Measurements from ENCODE around the gene ADCY3. TPM values are rescaled to one million over a fixed set of nuclear protein-coding genes. Genes with fewer than 3 reads are reported as not detected.

ADCY3 gene
- total RNA-seq, 4 donors from 2014 or later = 14.8 to 48.3 (median 34.3) TPM

- WGBS, 2 donors = 80 to 93% methylated on average over 3 of the region's 3 CpGs
- intact Hi-C loops (cut with DNase I) = no loop called here
- Histone ChIP-seq H3K27me3 (no peaks in the 10 kb centered on the region), H3K4me1 (peaks cover 0 to 44% (median 0%) of the 10 kb centered on the region in 3 donors), H3K36me3 (peaks cover 0 to 29% (median 0%) of the 10 kb centered on the region in 3 donors), H3K27ac (no peak overlapping the region), H3K4me3 (no peak overlapping the region), H3K9me3 (no peaks in the 10 kb centered on the region)
- TF ChIP-seq, protein P1, sequence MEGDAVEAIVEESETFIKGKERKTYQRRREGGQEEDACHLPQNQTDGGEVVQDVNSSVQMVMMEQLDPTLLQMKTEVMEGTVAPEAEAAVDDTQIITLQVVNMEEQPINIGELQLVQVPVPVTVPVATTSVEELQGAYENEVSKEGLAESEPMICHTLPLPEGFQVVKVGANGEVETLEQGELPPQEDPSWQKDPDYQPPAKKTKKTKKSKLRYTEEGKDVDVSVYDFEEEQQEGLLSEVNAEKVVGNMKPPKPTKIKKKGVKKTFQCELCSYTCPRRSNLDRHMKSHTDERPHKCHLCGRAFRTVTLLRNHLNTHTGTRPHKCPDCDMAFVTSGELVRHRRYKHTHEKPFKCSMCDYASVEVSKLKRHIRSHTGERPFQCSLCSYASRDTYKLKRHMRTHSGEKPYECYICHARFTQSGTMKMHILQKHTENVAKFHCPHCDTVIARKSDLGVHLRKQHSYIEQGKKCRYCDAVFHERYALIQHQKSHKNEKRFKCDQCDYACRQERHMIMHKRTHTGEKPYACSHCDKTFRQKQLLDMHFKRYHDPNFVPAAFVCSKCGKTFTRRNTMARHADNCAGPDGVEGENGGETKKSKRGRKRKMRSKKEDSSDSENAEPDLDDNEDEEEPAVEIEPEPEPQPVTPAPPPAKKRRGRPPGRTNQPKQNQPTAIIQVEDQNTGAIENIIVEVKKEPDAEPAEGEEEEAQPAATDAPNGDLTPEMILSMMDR (IDR thresholded peaks at IDR 0.05) = no peak
- no peak for TF ChIP-seq POLR2A (IDR thresholded peaks at IDR 0.05)
- no peak for DNase-seq
Observed at GRCh38 chr2:24910245-24910644, 9.8 kb downstream of the ADCY3 start.

DNA sequence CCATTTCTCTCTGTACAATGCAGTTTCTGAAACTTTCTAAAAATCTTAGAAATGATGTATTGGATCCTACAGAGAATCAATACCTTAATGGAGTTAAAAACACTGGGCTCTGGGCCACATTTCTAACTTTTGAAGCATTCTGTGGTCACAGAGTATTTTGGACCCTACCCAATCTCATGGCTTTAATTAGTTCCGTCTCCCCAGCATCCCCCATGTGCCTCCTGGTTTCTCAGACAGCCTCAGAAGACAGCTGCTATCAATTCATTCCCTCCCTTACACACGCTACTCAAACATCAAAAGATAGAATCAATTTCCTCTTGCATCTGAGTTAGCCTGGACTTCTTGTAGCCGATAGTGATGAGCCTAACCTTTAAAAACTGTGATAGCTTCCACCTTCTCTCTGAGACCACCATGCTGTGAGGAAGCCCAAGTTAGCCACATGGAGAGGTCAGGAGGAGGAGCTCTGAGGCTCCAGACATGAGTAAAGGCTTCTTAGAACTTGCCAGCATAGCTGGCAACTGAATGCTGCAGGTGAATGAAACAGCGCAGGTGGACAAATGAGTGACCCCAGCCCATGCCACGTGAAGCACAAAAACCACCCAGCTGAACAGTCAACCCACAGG is 10.4 kb downstream of the ADCY3 start:
- Histone ChIP-seq H3K9me3 (no peaks in the 10 kb centered on the region), H3K27me3 (no peaks in the 10 kb centered on the region), H3K4me3 (no peak overlapping the region), H3K36me3 (peaks cover 0 to 30% (median 0%) of the 10 kb centered on the region in 3 donors), H3K27ac (no peak overlapping the region), H3K4me1 (peaks cover 0 to 39% (median 0%) of the 10 kb centered on the region in 3 donors)
- no peak for TF ChIP-seq POLR2A (IDR thresholded peaks at IDR 0.05)
- TF ChIP-seq, protein P1 (IDR thresholded peaks at IDR 0.05) = no peak
- 76 to 89% methylated on average over 5 of the region's 5 CpGs for WGBS, 2 donors
- intact Hi-C loops (cut with DNase I) = no loop called here
- DNase-seq = no peak

- no peak overlapping the region for H3K4me3 ChIP-seq
- DNase-seq = no peak
- H3K4me1 ChIP-seq = peaks cover 0 to 30% (median 0%) of the 10 kb centered on the region in 3 donors
- TF ChIP-seq POLR2A (IDR thresholded peaks at IDR 0.05) = no peak
- TF ChIP-seq, protein P1 (IDR thresholded peaks at IDR 0.05) = no peak
- no peaks in the 10 kb centered on the region for H3K9me3 ChIP-seq
- peaks cover 0 to 30% (median 0%) of the 10 kb centered on the region in 3 donors for H3K36me3 ChIP-seq
- H3K27me3 ChIP-seq = no peaks in the 10 kb centered on the region
- WGBS, 2 donors = 77 to 79% methylated on average over 8 of the region's 8 CpGs
- H3K27ac ChIP-seq = no peak overlapping the region
- intact Hi-C loops (cut with DNase I) = no loop called here
Observed at GRCh38 chr2:24908461-24908901, 11.6 kb downstream of the ADCY3 start.

DNA sequence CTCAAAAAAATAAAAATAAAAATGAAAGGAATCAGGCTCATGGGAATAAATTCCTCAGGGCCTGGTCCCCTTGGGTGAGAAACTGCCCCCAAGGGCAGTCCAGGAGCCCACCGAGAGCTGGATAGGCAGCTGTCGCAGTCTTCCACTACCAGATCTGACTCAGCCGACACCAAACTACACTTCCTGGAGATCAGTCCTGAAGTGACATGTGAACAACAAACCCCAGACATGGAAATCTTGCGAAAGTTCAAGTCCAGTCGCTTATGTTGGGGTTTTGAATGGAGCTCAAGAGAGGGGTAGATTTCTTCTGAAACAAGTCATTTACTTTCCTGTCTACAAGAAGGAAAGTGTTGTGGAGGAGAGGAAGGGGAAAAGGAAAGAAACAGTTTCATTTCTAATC is 12.9 kb downstream of the ADCY3 start:
- H3K36me3 ChIP-seq = peaks cover 0 to 43% (median 0%) of the 10 kb centered on the region in 3 donors
- no peak overlapping the region for H3K27ac ChIP-seq
- DNase-seq = no peak
- no peaks in the 10 kb centered on the region for H3K27me3 ChIP-seq
- no peak for TF ChIP-seq POLR2A (IDR thresholded peaks at IDR 0.05)
- TF ChIP-seq, protein P1 (IDR thresholded peaks at IDR 0.05) = no peak
- intact Hi-C loops (cut with DNase I) = no loop called here
- H3K4me1 ChIP-seq = peaks cover 0 to 23% (median 0%) of the 10 kb centered on the region in 3 donors
- 61 to 79% methylated on average over 2 to 5 of the region's 5 CpGs for WGBS, 2 donors
- H3K9me3 ChIP-seq = no peaks in the 10 kb centered on the region
- H3K4me3 ChIP-seq = no peak overlapping the region

DNA sequence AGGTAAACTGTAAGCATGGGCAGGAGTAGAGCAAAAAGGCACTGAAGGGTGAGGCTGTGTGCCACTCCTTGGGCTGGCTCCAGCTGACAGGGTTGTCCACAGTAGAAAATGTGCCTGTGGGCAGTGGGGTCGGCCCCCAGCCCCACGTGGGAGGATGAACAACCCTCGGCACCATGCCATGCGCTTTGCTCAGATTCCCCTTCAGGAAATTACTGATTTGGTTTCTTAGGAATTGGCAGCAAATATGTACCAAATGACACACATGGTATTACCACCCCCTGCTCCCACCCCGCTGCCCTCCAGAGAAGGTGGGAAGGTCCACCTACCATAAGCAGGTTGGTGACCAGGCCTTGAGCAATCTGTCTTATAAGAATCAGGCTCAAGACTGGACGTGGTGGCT is 13.6 kb downstream of the ADCY3 start:
- Histone ChIP-seq H3K4me1 (peaks cover 0 to 23% (median 0%) of the 10 kb centered on the region in 3 donors), H3K9me3 (no peaks in the 10 kb centered on the region), H3K27me3 (no peaks in the 10 kb centered on the region), H3K4me3 (no peak overlapping the region), H3K27ac (no peak overlapping the region), H3K36me3 (peaks cover 0 to 44% (median 0%) of the 10 kb centered on the region in 3 donors)
- no peak for DNase-seq
- intact Hi-C loops (cut with DNase I) = no loop called here
- TF ChIP-seq POLR2A (IDR thresholded peaks at IDR 0.05) = no peak
- TF ChIP-seq, protein P1 (IDR thresholded peaks at IDR 0.05) = no peak
- WGBS, 2 donors = 73 to 92% methylated on average over 2 to 4 of the region's 6 CpGs

Data from esophagus squamous epithelium (tissue), 5 donors.